CD4-positive, alpha-beta memory T cell (primary cell): ENCODE results near the gene TBX3. TPM values are rescaled to one million over a fixed set of nuclear protein-coding genes. Genes with fewer than 3 reads are reported as not detected.

ENCODE experiments used
- CTCF ChIA-PET: fragments of 350-600 bp; sonication (Branson Sonifier 250); formaldehyde crosslinking; loops from one replicate; lab custom pipeline; 2021; ENCODE audit warnings: inconsistent platforms; ENCODE audit not compliant: partially characterized antibody; lab: Charles Lee
- POLR2A ChIA-PET: fragments of 350-600 bp; sonication (Branson Sonifier 250); formaldehyde crosslinking; loops from one replicate; lab custom pipeline; 2021; ENCODE audit not compliant: partially characterized antibody; lab: Charles Lee
- DNase-seq, 5 donors: peaks; one replicate each; pipeline versions ENCODE4 v3.0.0 to v3.0.0-alpha.2; 2020 to 2022; ENCODE audit warnings: mixed read lengths in 1 of 5
- H3K27ac ChIP-seq: one replicate; pipeline ENCODE4 v1.7.0; 2013; ENCODE audit warnings: low read depth, low read length
- H3K27me3 ChIP-seq: 2 replicates; pipeline ENCODE4 v1.7.0; 2013; ENCODE audit warnings: mild to moderate bottlenecking, low read length, moderate library complexity; ENCODE audit not compliant: insufficient read depth
- H3K36me3 ChIP-seq: 2 replicates; pipeline ENCODE4 v1.7.0; 2013; ENCODE audit warnings: mild to moderate bottlenecking, low read length, moderate library complexity; ENCODE audit not compliant: insufficient read depth
- H3K4me1 ChIP-seq: 2 replicates; pipeline ENCODE4 v1.7.0; 2013; ENCODE audit warnings: mild to moderate bottlenecking, low read length, moderate library complexity; ENCODE audit not compliant: insufficient read depth
- H3K4me3 ChIP-seq, 2 donors: one replicate each; pipeline ENCODE4 v1.7.0; 2013; ENCODE audit warnings: low read length in 2 of 2, mild to moderate bottlenecking in 1 of 2
- H3K9me3 ChIP-seq, 2 donors: one replicate each; pipeline ENCODE4 v1.7.0; 2013; ENCODE audit warnings: low read length in 2 of 2, control low read depth in 1 of 2; ENCODE audit not compliant: control insufficient read depth in 1 of 2
- H3K27ac Mint-ChIP-seq, 7 donors: one replicate each; pipeline ENCODE4 v1.8.0; 2020 to 2021; ENCODE audit warnings: mixed read lengths in 7 of 7, mild to moderate bottlenecking in 6 of 7, inconsistent platforms in 3 of 7, moderate library complexity in 3 of 7
- H3K27me3 Mint-ChIP-seq, 2 donors: one replicate each; pipeline ENCODE4 v1.8.0; 2020 to 2021; ENCODE audit warnings: mixed read lengths in 2 of 2
- H3K36me3 Mint-ChIP-seq, 2 donors: one replicate each; pipeline ENCODE4 v1.8.0; 2020 to 2021; ENCODE audit warnings: mixed read lengths in 2 of 2, inconsistent platforms in 1 of 2, mild to moderate bottlenecking in 1 of 2
- H3K4me1 Mint-ChIP-seq, 4 donors: one replicate each; pipeline ENCODE4 v1.8.0; 2020 to 2021; ENCODE audit warnings: mixed read lengths in 4 of 4, mild to moderate bottlenecking in 1 of 4
- H3K4me3 Mint-ChIP-seq, 8 donors: one replicate each; pipeline ENCODE4 v1.8.0; 2020 to 2021; ENCODE audit warnings: mixed read lengths in 8 of 8, mild to moderate bottlenecking in 7 of 8, moderate library complexity in 6 of 8, inconsistent platforms in 3 of 8
- H3K9me3 Mint-ChIP-seq, 8 donors: one replicate each; pipeline ENCODE4 v1.8.0; 2020 to 2021; ENCODE audit warnings: mixed read lengths in 8 of 8, mild to moderate bottlenecking in 5 of 8, inconsistent platforms in 3 of 8, moderate library complexity in 1 of 8
- intact Hi-C: fragments of 100-400 bp; cut with micrococcal nuclease; formaldehyde crosslinking; loops from one replicate; pipeline ENCODE4 v1.15.1; 2023
- polyA plus RNA-seq, 2 donors: library from polyadenylated mRNA; unstranded; fragments of 300-500 nt; fragmentation: Illumina TruSeq; gene quantifications; one replicate each; pipeline ENCODE4 v1.2.3, GENCODE V29; 2021
- total RNA-seq, 2 experiments: library from RNA; stranded (reverse); gene quantifications; one replicate each; pipeline ENCODE4 v1.2.3, GENCODE V29; 2021

TBX3 gene
- total and polyA plus RNA-seq, 4 experiments from 2014 or later: not detected

DNA sequence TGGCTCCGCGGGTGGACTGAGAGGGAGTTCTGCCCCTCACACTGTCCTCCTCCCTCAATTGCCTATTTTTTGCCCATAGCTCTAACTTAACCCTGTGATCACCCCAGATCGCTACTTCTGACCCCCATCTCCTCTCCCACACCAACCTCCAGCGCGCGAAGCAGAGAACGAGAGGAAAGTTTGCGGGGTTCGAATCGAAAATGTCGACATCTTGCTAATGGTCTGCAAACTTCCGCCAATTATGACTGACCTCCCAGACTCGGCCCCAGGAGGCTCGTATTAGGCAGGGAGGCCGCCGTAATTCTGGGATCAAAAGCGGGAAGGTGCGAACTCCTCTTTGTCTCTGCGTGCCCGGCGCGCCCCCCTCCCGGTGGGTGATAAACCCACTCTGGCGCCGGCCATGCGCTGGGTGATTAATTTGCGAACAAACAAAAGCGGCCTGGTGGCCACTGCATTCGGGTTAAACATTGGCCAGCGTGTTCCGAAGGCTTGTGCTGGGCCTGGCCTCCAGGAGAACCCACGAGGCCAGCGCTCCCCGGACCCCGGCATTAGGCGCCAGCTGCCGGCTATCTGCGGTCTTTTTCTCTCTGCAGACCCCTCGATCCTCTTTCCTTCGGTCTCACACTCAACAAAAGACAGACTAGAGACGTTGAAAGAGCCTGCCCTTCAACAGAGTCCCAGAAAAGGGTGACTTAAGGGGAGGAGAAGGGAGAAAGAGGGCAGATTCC is 3.0 kb upstream of the TBX3 start:
- Mint-ChIP-seq H3K9me3 (peaks cover 0 to 22% (median 8%) of the 10 kb centered on the region in 8 donors), H3K27me3 (peaks cover 65 to 82% of the 10 kb centered on the region in 2 donors), H3K27ac (no peak overlapping the region), H3K36me3 (no peaks in the 10 kb centered on the region), H3K4me1 (peaks cover 16 to 50% (median 30%) of the 10 kb centered on the region in 4 donors), H3K4me3 (peak overlapping the region in 4 of 8 donors; percentile 7 to 67 (median 43))
- ChIA-PET POLR2A (no interaction called here), CTCF (no interaction called here)
- DNase-seq: no peak
- intact Hi-C loops: no loop called here
- Histone ChIP-seq H3K36me3 (no peaks in the 10 kb centered on the region), H3K4me3 (no peak overlapping the region), H3K9me3 (no peaks in the 10 kb centered on the region), H3K27ac (no peak overlapping the region), H3K27me3 (peaks cover 61% of the 10 kb centered on the region), H3K4me1 (peaks cover 8% of the 10 kb centered on the region)

DNA sequence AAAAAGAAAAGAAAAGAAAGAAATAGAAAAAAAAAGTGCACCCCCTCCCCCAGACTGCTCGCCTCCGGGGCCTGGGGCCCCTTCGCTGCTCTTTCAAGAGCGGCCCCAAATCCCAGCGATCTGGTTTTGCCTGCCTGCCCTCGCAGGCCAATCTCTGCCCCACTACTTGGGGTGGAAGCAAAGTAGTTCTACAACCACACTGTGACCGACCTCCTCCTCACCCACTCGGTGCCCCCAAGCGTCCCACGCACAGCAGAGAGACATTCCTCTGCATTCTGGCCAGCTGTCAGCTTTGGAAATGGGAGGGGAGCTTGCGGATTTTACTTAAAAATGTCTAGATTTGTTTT is 2.4 kb upstream of the TBX3 start:
- Histone ChIP-seq H3K4me1 (peaks cover 8% of the 10 kb centered on the region), H3K36me3 (no peaks in the 10 kb centered on the region), H3K4me3 (no peak overlapping the region), H3K27me3 (peaks cover 66% of the 10 kb centered on the region), H3K27ac (no peak overlapping the region), H3K9me3 (no peaks in the 10 kb centered on the region)
- H3K4me3 Mint-ChIP-seq: peak overlapping the region in 2 of 8 donors; percentile 7 to 58
- CTCF ChIA-PET: no interaction called here
- H3K27ac Mint-ChIP-seq: no peak overlapping the region
- POLR2A ChIA-PET: no interaction called here
- H3K36me3 Mint-ChIP-seq: no peaks in the 10 kb centered on the region
- H3K4me1 Mint-ChIP-seq: peaks cover 16 to 50% (median 31%) of the 10 kb centered on the region in 4 donors
- no peak for DNase-seq
- H3K9me3 Mint-ChIP-seq: peaks cover 0 to 25% (median 10%) of the 10 kb centered on the region in 8 donors
- peaks cover 66 to 83% of the 10 kb centered on the region in 2 donors for H3K27me3 Mint-ChIP-seq
- intact Hi-C loops: no loop called here

DNA sequence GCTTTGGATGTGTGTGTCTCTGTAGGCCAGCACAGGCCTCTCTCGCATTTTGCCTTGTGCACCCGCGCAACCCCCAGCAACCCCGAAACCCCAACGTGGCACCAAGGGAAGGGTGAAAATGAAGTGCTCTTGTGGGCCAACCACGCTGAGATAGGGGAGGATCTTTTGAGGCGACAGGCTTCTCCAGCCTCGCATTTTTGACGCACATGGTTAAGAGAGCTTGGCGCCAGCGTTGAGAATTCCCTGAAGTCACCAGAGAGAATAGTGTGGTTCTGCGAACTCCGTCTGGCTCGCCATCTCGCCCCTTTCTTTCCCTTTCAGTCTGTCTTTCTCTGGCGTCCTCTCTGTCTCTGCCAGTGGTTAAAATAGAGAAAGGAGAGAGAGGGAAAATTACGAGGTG is 1.9 kb upstream of the TBX3 start:
- peaks cover 16 to 50% (median 31%) of the 10 kb centered on the region in 4 donors for H3K4me1 Mint-ChIP-seq
- H3K27ac Mint-ChIP-seq: no peak overlapping the region
- peak overlapping the region in 4 of 8 donors; percentile 13 to 69 (median 43) for H3K4me3 Mint-ChIP-seq
- no peaks in the 10 kb centered on the region for H3K36me3 ChIP-seq
- intact Hi-C loops: no loop called here
- H3K27ac ChIP-seq: no peak overlapping the region
- peaks cover 70% of the 10 kb centered on the region for H3K27me3 ChIP-seq
- H3K27me3 Mint-ChIP-seq: peaks cover 67 to 80% of the 10 kb centered on the region in 2 donors
- H3K4me1 ChIP-seq: peaks cover 8% of the 10 kb centered on the region
- DNase-seq: no peak
- CTCF ChIA-PET: no interaction called here
- POLR2A ChIA-PET: no interaction called here
- H3K36me3 Mint-ChIP-seq: no peaks in the 10 kb centered on the region
- H3K4me3 ChIP-seq: no peak overlapping the region
- H3K9me3 Mint-ChIP-seq: peaks cover 0 to 23% (median 11%) of the 10 kb centered on the region in 8 donors
- H3K9me3 ChIP-seq: no peaks in the 10 kb centered on the region

DNA sequence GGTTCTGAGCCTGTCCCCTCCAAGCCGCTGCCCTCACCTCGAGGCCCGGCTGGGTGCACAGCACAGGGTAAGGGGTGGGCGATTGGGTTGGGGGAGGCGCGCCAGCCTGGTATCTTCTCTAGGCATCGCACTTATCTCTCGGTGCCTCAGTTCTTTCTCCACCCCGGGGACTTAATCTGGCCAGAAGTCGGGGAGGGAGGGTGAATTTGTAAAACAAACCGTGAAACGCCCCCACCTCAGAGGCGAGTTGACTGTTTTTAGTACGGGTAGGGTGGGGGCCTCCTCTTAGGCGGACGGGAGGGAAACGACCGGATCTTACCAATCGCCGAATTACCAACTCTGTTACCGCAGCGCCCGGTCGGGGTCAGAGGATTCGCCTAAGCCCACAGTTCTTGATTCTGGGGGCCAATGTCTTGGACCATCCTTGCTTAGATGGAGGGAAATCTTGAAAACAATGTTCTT is 1.4 kb upstream of the TBX3 start:
- Histone ChIP-seq H3K36me3 (no peaks in the 10 kb centered on the region), H3K4me3 (no peak overlapping the region), H3K4me1 (peaks cover 8% of the 10 kb centered on the region), H3K27me3 (peaks cover 70% of the 10 kb centered on the region), H3K9me3 (no peaks in the 10 kb centered on the region), H3K27ac (no peak overlapping the region)
- H3K36me3 Mint-ChIP-seq: no peaks in the 10 kb centered on the region
- DNase-seq: no peak
- CTCF ChIA-PET: no interaction called here
- no peak overlapping the region for H3K27ac Mint-ChIP-seq
- intact Hi-C loops: no loop called here
- H3K9me3 Mint-ChIP-seq: peaks cover 0 to 27% (median 12%) of the 10 kb centered on the region in 8 donors
- peaks cover 67 to 80% of the 10 kb centered on the region in 2 donors for H3K27me3 Mint-ChIP-seq
- peaks cover 17 to 50% (median 31%) of the 10 kb centered on the region in 4 donors for H3K4me1 Mint-ChIP-seq
- POLR2A ChIA-PET: no interaction called here
- peak overlapping the region; percentile 16 to 76 (median 51) for H3K4me3 Mint-ChIP-seq

DNA sequence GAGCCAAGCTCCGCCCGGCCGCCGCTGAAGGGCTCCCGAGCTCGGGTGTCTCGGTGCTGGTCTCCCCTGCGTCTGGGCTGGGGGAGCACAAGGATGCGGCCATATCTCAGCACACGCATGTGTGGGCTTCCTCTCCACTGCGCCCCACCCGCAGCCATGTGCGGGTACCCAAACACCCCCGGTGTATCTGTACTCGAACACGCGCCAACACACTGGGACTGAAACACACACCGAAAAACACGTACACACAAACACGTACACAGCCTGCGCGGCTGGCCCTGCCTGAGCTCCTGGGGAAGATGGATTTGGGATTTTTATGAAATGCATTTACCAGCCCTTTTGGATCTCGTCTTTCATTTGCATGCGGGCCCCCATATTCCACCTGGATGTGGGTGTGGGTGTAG is 897 bp upstream of the TBX3 start:
- intact Hi-C loops: no loop called here
- H3K9me3 ChIP-seq: no peaks in the 10 kb centered on the region
- POLR2A ChIA-PET: no interaction called here

DNA sequence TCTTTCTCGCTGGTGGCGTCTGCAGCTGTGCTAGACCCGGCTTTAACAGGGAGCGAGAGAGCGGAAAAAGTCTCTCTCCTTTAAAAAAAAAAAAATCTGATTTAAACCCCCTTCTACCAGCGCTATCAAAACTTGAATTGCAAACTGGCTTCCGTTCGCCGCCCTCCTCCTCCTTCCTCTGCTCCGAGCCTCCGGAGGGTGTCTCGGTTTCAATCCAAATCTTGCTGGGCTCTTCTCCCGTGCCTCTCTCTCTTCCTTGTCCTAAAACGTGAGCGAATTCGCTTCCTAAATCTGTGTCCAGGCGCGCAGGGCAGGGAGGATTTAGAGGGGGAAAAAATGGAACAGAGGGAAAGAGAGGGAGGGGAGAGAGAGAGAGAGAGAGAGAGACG is 272 bp downstream of the TBX3 start:
- H3K4me3 Mint-ChIP-seq: peak overlapping the region; percentile 78 to 91 (median 84)
- Histone ChIP-seq H3K27ac (no peak overlapping the region), H3K4me3 (peak overlapping the region; percentile 17 to 22), H3K9me3 (no peaks in the 10 kb centered on the region), H3K36me3 (no peaks in the 10 kb centered on the region), H3K27me3 (peaks cover 58% of the 10 kb centered on the region), H3K4me1 (peaks cover 8% of the 10 kb centered on the region)
- peak overlapping the region in 3 of 7 donors; percentile 19 to 50 (median 24) for H3K27ac Mint-ChIP-seq
- intact Hi-C loops: no loop called here
- H3K36me3 Mint-ChIP-seq: no peaks in the 10 kb centered on the region
- POLR2A ChIA-PET: no interaction called here
- peaks cover 62 to 79% of the 10 kb centered on the region in 2 donors for H3K27me3 Mint-ChIP-seq
- CTCF ChIA-PET: no interaction called here
- DNase-seq: no peak
- H3K9me3 Mint-ChIP-seq: peaks cover 0 to 28% (median 14%) of the 10 kb centered on the region in 8 donors
- peaks cover 17 to 45% (median 28%) of the 10 kb centered on the region in 4 donors for H3K4me1 Mint-ChIP-seq

More for the DNA sequence above, 897 bp upstream of the TBX3 start:
- Mint-ChIP-seq H3K9me3 (peaks cover 0 to 30% (median 13%) of the 10 kb centered on the region in 8 donors), H3K27ac (peak overlapping the region in 1 of 7 donors; percentile 22), H3K4me3 (peak overlapping the region; percentile 16 to 76 (median 57)), H3K27me3 (peaks cover 67 to 79% of the 10 kb centered on the region in 2 donors), H3K4me1 (peaks cover 17 to 50% (median 31%) of the 10 kb centered on the region in 4 donors), H3K36me3 (no peaks in the 10 kb centered on the region)
- no peak overlapping the region for H3K27ac ChIP-seq
- CTCF ChIA-PET: no interaction called here
- H3K4me3 ChIP-seq: no peak overlapping the region
- no peaks in the 10 kb centered on the region for H3K36me3 ChIP-seq
- no peak for DNase-seq
- peaks cover 68% of the 10 kb centered on the region for H3K27me3 ChIP-seq
- H3K4me1 ChIP-seq: peaks cover 8% of the 10 kb centered on the region

DNA sequence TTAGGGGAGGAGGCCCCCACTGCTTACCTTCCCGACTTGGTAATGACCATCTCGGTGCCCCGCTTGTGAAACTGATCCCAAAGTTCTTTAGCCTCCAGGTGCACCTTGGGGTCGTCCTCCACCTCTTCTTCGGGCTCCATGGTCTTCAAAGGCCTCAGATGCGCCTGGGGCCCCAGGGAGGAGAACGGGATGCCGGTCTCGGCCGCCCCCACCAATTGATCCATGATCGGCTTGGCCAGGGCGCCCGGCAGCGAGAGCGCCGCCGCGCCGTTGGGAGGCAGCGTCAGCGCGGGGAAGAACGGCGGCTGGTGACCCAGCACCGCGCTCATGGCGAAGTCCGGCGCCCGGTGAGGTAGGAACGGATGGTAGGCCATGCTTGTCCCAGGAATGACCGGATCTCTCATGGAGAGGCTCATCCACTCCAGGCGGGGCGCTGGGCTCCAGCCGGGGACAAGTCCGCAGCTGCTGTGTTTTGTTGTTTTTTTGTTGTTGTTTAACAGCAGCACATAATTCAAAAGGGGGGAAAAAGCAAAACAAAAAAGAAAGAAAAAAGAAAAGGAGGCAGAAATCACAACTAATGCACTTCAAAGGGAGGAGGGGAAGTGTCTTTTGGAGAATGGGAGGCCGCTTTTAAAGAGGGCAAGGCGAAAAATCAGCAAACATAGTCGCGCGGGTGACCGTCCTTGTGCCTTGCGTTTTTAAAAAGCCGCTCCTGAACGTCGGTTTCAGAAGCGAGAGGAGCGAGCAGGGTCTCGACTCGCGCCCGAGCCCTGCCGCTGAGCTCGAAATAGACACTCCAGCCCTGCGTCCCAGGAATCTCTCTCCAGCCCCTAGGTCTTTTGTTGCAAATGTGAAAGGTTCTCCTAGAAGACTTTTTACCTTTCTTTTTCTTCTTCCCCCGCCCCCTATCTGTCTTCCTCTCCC is 928 bp downstream of the TBX3 start:
- Histone ChIP-seq H3K27ac (no peak overlapping the region), H3K27me3 (peaks cover 55% of the 10 kb centered on the region), H3K4me3 (peak overlapping the region in 1 of 2 donors; percentile 22), H3K4me1 (peaks cover 8% of the 10 kb centered on the region), H3K36me3 (no peaks in the 10 kb centered on the region), H3K9me3 (no peaks in the 10 kb centered on the region)
- H3K27me3 Mint-ChIP-seq: peaks cover 57 to 76% of the 10 kb centered on the region in 2 donors
- peak overlapping the region; percentile 78 to 91 (median 84) for H3K4me3 Mint-ChIP-seq
- H3K9me3 Mint-ChIP-seq: peaks cover 0 to 28% (median 14%) of the 10 kb centered on the region in 8 donors
- ChIA-PET POLR2A (no interaction called here), CTCF (no interaction called here)
- intact Hi-C loops: no loop called here
- peak overlapping the region in 1 of 7 donors; percentile 19 for H3K27ac Mint-ChIP-seq
- no peaks in the 10 kb centered on the region for H3K36me3 Mint-ChIP-seq
- H3K4me1 Mint-ChIP-seq: peaks cover 17 to 45% (median 28%) of the 10 kb centered on the region in 4 donors
- DNase-seq: no peak
